Stimulated activated CD4-positive, alpha-beta T cell treated with anti-CD3 and anti-CD28 coated beads, Interleukin-1b, Interleukin-23, amount 100 ng/mL, for 1 hour (primary cell): ENCODE results near the gene ALPL.

ENCODE experiments used
- DNase-seq, 2 donors: peaks; one replicate each; pipeline ENCODE4 v3.0.0-alpha.2; 2020; ENCODE audit warnings: low read depth in 2 of 2

The ALPL gene

DNA sequence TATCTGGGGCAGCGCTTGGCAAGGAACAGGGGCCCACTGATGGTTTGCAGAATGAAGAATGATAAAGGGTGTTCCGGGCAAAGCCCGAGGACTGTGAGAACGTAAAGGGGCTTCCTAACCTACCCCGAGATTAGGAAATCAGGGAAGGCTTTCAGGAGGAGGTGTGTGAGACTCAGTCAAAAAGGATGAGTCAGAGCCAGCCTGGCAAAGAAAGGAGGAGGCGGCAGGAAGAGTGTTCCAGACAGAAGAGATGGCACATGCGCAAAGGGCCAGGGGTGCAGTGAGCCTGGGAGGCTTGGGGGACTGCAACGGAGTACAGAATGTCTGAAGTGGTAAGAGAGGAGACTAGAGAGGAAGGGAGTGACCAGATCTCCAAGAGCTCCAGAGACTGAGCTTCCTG lies 89.7 kb downstream of the ALPL start:
- no peak for DNase-seq

DNA sequence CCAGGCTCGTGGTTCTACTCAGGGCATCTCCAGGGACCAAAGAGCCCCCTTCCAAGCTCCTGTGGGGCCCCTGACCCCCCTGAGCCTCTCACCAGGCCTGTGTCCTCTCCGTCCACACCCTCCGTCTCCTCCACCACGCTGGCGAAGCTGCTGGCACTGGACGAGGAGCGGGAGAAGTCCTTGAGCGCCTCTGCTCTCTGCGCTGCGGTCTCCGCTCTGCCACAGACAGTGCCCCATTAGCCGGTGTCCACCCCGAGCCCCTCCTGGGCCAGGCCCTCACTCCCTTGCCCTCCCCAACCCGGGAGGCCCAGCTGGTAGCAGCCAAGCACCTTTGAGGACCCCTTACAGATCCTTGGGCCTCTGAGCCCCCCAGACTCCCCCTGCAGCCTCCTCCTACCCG lies 90.2 kb downstream of the ALPL start:
- DNase-seq: no peak

DNA sequence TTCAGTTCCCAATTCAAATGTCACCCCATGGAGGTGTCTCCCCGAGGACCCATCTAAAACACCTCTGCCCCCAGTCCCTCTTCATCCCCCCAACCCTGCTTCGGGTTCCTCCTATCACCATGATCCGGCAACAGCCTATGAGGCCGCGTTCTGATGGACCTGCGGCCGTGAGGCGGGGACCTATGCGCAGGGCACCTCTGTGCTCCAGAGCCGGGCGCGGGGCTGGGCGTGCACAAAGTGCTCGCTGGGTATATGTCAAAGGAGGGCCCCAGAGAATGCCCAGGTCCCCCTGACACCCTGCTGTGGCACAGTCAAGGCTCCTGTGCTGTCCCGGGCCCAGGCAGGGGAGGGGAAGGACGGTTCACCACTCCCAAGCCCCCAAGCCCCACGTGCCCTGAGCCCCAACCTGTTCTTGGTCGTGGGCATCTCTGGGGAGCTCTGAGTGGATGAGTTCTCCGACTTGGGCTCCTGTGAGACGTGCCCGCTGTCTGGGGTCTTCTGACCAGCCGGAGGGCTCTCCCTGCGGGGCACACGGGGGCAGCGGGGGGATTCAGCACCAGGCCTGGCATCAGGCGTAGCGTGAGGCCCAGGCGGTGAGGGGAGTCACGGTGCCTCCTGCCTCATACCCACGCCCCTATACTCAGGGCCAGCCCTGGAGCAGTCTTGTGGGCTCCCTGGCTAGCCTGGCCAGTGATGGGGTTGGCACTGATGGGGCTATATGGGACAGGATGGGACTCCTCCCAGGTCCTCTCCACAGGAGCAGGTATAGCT lies 92.2 kb downstream of the ALPL start:
- DNase-seq: no peak

DNA sequence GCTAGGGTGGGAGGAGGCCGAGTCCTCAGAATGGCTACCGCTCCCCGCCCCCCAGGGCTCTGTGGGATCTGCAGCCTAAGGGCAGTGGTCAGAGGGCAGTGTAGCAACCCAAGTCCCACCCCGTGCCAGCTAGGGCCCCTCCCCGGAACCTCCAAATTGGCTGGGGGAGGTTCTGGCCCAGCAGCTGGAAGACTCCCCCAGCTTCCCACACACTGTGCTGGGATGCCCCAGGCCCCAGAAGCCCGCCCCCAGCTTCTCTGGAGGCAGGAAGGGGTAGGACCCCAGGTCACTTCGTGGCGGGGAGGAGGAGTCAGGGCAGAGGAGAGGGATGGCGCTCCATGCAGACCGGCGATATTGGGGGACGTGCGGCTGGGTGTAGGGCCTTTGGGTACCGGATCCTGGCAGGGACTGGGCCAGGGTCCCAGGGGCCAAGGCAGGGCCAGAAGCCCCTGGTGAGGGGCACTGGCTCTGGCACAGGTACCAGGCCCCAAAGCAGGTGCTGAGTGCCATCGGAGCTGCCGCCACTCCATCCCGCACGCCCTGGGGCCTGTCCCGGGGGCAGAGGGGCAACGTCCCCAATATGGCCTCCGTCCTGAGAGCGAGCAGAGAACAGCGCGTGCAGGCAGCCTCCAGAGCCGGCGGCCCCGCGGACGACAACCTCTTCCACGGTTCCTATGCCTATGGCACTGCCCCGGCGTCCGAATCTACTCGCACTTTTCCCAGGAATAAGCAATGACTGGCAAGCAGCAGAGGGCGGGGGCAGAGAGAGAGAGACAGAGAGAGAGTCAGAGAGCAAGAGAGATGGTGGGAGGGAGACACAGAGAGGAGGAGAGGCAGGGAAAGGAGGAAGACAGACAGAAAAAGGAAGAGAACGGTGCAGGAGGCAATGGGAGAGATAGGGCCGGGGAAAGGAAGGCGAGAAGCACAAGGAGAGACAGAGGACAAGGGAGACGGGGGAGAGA lies 94.2 kb downstream of the ALPL start:
- DNase-seq: no peak

DNA sequence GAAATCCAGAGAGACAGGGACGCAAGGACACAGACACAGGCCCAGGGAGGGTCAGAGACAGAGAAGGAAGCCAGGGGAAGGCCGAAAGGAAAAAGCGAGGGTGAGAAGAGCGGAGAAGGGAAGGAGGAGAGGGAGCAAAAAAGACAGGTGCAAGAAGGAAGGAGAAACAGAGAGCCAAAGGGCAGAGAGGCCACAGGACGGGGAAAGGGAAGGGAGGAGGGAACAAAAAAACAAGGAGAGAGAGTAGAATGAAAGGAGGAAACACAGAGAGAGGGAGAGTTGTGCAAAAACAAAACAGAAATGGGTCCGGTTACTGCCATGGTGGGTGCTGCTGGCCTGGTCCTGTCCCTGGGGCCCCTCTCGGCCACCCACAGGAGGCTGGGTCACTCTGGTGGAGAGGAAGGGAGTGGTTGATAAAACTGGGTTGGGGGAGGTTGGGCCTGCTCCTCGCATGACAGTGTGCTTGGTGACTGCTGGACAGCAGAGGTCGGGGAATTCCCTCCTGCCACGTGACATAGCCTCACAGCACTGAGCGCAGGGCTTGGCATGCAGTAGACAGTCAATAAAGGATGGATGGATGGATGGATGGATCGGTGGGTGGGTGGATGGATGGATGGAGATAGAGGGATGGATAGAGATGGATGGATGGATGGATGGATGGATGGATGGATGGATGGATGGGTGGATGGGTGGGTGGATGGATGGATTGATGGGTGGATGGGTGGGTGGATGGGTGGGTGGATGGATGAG lies 95.2 kb downstream of the ALPL start:
- DNase-seq: no peak

DNA sequence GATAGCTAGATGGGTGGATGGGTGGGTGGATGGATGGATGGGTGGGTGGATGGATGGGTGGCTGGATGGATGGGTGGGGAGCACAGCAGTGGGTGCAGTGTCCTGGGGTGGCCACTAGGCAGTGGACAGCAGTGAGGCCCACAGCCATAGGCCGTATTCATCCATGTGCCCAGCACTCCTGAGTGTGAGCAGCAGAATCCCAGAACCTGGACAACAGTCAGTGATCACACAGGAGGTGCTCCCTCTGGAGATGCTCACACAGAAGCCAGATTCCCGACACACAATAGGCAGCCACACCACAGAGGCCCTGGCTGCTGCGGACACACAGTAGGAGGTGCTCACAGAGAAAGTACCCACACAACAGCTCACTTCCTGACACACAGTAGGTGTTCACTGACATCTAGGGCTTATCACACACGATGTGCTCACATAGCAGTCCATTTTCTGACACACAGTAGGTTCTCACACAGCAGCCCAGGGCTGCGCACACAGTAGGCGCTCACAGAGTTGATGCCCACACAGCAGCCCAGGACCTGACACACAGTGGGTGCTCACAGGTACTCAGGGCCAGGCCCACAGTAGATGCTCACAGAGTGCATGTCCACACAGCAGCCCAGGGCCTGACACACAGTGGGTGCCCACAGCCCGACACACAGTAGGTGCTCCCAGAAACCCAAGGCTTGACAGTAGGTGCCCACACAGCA lies 95.9 kb downstream of the ALPL start:
- no peak for DNase-seq

DNA sequence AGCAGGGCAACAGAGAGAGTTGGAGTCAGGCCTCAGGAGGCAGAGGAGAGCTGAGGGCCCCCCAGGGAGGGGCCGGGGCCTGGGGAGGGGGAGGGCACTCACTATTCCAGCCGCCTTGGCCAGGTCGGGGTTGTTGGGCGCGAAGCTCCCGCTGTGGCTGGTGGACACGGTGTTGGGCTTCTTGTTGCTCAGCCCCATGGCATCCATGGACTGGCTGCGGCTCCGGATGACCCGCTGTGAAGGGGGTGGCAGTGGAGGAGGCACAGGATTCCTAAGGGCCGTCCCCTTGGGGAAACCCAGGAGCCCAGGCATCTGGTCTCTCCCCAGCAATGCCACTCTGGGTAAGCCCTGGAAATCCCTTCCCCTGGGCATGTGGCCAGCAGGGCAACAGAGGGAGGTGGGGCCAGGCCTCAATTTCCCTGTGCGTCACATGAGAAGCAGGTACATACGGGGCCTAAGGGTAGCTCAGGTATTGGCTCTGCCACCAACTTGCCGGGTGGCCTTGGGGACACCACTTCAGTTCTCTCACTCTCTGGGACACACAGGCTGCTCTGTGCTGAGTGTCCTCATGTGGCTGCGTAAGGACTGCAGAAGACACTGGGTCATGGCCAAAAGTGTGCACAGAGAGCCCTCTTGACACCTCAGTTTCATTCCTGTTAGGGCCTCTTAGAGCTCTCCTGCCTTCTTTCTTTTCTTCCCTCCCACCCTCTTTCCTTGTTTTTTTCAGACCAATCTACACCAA lies 96.9 kb downstream of the ALPL start:
- DNase-seq: no peak

DNA sequence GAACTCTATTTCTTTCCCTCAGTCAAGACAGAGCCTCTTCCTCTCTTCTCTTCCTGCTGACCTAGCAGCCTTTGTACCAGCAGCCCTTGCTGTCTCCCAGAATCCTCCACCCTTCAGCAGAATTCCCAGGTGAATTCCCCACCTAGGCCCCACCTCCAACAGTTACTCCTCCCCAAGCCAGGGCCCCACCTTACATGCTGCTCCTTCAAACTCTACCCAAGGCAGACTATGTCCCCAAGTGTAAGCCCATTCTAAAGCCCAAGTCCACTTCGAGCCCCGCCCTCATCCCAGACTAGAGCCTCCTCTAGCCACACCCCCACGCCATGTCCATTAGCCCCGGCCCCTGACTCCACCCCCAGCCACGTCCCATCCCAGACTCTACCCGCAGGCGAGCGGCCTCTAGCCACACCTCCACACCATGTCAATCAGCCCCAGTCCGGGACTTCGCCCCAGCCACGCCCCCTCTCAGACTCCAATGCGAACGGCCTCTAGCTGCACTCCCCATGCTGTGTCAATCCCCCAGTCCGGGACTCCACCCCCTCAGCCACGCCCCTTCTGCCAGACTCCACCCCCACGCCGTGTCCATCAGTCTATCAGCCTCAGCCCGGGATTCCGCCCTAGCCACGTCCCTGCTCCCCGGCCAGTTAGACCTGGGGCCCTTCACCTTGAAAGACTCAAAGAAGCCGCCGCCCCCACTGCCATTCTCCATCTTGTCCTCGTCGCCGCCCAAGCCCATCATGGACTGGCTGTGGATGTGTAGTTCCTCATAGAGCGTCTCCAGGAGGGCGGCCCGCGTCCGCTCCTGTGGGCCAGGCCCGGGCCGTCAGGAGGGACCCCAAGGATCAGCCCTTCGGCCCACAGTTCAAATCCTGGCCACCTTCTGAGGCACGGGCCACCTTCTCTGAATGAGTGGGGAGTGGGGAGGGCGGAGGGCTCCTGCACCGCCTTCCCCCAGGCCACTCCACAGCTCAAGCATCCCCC lies 98.6 kb downstream of the ALPL start:
- no peak for DNase-seq

DNA sequence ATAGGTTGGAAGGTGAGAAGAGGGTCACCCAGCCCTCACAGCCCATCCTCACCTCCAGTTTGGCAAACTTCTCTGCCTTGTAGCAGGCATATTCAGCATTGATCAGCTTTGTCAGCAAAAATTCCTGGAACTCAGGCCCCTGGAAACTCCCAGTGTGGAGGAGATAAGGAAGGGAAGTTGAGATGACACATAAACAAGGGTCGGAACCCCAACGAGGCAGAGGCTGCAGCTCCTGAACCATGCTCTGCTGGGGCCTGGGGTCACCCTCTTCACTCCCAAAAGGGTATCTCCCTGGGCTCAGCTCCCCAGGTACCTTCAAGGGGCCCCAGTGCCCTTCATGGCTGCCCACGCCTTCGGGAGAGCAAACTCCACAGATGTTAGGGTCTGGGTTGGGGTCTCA lies 99.6 kb downstream of the ALPL start:
- no peak for DNase-seq

DNA sequence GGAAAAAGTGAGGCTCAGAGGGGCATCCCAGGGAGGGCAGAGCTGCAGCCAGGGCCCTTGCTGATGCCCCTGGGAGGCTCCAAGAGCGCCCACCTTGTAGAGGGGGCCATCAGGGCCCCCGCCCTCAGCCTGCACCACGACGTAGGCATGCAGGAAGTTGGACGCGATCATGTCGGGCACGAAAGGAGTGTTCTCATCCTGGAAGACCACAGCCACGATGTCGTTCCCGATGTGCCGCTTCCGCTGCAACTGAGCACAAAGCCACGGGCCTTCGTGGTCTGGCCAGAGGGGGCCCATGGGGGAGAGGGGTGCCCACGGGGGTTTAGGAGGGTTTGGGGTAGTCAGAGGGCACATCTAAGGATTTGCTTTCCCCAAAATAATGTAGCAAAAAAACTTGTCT lies 100.8 kb downstream of the ALPL start:
- no peak for DNase-seq

DNA sequence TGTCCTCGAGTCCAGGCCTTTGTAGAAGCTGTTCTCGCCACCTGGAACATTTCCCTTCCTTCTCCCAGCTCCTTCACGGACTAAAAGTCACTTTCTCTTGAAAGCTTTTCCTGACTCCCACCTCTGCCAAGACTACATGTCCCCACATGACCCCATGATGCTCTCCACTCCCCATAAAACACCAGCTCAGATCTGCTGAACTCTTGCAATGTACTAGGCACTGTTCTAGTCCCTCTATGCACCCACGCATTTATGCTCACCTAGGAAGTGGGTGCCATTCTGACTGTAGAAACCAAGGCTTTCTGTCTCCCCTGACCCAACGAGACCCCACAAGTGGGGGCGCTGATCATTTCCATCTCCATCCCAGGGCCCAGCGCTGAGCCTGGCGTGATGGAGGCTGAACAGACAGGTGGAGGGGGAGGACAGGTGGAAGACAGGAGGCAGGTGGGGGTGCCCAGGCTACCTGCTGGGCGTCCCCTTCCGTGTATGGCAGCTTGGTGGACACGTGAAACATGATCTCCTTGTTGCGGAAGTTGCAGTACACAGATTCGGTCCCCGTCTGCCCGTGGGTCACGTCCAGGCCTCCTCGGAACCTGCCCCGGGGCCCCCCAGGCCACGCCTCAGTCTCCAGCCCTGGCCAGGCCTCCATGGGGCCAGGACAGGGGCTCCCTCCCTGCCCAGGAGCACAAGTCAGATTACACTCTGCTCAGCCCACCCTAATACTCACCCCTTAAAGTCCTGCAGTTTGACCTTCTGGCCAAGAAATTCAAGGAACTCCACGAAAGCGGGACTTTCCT lies 102.0 kb downstream of the ALPL start:
- no peak for DNase-seq

DNA sequence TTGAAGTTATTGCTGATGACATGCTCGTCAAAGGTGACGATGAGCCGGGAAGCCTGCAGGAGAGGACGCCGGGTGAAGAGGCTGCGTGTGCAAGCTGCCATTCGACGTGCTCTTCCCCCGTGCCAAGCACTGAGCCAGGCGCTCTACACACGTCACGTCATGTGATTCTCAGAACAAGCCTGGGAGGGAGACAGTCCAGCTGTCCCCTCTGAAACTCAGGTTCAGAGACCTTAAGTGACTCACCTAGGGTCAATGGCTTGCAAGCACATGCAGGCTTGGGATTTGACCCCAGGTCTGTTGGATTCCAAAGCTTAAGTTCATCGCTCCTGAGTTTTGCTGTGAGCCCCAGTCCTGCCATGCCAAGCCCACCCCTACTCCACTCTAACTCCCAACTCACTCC lies 102.8 kb downstream of the ALPL start:
- no peak for DNase-seq

DNA sequence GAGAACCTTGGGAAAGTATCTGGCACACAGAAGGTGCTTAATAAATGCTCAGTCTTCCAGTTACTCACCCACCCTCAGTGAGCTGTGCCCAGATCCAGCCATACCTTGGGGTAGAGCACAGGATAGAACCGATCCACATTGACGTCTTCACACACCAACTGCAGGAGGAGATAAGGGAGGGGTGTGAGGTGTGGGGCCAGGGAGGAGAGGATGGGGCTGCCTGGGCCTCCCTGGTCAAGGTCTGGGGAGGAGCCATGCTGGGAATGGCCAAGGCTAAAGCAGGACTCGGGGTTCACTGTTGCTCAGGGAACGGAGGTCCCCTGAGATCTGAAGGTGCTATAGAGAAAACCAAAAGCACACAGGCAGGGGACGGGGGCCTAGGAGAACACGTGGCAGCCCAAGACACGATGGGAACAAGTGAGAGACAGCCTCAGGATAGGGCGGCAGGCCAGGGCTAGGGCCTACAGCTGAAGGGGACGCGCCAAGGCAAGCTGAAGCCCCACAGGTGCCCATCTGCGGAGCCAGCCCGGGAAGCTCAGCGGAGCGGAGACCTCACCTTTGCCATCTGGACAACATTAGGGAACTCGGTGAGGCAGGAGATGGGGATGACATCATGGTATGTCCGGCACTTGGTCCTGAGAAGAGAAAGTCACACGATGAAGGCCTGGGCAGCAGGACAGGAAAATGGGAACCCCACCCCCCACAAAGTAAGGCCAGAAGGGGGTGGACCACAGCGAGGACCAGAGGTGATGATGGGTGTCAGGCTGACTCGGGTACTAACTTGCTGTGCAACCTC lies 104.0 kb downstream of the ALPL start:
- no peak for DNase-seq

DNA sequence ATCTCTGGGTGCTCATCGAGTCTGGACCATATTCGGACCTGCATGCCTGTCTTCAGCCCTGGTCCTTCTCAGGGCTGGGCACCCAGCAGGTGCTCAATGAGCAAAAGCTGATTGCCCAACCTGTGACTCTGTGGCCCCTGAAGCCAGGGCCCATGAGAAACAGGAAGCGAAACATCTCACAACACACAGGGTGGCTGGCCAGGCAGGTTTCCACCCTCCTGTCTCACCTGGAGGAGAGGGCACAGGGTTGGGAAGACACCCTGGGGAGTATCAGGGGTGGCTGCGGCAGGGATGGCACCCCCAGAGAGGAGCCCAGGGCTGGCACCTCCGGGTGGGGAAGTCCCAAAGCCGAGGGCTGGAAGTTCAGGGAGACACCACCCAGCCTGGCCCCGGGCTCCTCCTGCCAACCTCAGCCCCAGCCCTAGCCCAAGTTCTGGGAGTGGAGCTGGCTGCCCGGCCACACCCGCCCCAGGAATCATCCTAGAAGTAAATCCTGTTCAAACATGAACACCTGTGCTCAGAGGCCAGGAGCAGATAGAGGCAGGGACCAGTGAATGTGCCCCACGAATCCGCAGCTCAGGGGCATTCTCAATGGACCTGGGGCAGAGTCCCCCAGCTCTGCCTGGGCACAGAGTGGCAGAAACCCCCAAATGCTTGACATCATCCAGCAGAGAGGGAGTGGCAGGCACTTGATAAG lies 105.3 kb downstream of the ALPL start:
- no peak for DNase-seq

DNA sequence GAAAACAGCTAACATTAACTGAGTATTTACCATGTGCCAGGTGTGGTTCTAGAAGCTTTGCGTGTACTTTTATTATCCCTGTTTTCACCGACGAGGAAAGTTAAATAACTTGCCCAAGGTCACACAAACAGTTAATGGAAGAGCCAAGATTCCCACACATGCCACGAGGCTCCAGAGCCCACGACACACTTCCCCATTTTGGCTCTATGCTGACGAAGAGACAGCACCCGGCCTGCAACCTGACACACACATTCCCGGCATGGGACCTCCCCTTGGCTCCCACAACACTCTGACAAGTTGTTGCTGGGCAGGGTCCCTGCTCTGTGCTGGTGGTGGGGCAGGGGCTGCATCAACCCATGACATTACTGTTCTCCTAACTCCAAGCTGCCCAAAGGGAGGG lies 107.1 kb downstream of the ALPL start:
- no peak for DNase-seq

DNA sequence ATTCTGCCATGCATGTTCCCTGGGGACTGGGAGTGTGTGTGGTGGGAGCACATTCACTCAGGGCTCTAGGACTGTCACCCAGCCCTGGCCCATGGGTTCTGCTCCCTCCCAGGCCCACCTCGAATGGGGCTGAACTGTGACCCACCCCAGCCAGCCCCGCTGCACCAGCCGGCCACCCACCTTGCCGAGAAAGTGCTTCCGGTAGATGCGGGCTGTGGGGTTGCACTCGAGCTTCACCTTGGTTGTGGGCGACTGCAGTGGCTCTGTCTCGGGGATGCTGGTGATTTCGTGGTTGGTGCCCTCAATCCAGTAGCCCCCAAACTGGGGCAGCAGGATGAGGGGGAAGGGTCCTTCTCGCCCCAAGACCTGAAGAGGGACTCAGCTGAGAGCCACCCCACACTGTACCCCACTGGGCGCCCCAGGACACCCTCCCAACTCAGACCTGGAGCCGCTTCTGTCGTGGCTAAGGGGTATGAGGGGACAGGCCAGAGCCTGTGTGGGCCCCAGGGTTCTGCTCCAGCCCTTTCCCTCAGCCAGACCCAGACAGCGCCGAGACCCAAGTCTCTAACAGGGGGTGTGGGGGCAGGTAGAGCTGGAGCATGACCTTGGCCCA lies 108.0 kb downstream of the ALPL start:
- DNase-seq: no peak

DNA sequence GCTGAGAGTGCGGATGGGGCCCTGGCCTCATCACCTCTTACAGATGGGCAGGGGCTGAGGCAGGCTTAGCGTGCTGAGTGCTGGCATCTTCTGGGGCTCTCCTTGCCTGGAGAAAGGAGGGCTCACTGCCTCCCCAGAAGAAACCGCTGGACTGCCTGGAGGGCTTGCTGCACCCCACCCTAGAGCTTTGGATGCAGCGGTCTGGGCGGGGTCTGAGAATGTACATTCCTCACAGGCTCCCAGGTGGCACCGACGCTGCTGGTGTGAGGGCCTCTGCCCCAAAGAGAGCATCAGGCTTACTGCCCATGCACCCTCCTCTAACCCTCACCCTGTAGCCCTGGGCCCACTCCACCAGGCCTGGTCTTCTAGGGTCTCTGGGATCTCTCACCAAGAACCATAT lies 108.8 kb downstream of the ALPL start:
- DNase-seq: no peak
